Measurements from ENCODE around the gene MTX1. TPM values are rescaled to one million over a fixed set of nuclear protein-coding genes. Genes with fewer than 3 reads are reported as not detected.

MTX1 gene
- total and polyA plus RNA-seq, 9 of the 15 experiments (the other 6 are each of a cell fraction or from before 2014, with no cell fraction given) = 29.1 to 98.4 (median 66.9) TPM

- TF ChIP-seq, protein P1, sequence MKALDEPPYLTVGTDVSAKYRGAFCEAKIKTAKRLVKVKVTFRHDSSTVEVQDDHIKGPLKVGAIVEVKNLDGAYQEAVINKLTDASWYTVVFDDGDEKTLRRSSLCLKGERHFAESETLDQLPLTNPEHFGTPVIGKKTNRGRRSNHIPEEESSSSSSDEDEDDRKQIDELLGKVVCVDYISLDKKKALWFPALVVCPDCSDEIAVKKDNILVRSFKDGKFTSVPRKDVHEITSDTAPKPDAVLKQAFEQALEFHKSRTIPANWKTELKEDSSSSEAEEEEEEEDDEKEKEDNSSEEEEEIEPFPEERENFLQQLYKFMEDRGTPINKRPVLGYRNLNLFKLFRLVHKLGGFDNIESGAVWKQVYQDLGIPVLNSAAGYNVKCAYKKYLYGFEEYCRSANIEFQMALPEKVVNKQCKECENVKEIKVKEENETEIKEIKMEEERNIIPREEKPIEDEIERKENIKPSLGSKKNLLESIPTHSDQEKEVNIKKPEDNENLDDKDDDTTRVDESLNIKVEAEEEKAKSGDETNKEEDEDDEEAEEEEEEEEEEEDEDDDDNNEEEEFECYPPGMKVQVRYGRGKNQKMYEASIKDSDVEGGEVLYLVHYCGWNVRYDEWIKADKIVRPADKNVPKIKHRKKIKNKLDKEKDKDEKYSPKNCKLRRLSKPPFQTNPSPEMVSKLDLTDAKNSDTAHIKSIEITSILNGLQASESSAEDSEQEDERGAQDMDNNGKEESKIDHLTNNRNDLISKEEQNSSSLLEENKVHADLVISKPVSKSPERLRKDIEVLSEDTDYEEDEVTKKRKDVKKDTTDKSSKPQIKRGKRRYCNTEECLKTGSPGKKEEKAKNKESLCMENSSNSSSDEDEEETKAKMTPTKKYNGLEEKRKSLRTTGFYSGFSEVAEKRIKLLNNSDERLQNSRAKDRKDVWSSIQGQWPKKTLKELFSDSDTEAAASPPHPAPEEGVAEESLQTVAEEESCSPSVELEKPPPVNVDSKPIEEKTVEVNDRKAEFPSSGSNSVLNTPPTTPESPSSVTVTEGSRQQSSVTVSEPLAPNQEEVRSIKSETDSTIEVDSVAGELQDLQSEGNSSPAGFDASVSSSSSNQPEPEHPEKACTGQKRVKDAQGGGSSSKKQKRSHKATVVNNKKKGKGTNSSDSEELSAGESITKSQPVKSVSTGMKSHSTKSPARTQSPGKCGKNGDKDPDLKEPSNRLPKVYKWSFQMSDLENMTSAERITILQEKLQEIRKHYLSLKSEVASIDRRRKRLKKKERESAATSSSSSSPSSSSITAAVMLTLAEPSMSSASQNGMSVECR (CRISPR knock-in tag; IDR thresholded peaks at IDR 0.05) = 0 out of 2 replicates have a peak, but pooled peaks have one; percentile 0
- TF ChIP-seq ZNF444 (CRISPR knock-in tag; IDR thresholded peaks at IDR 0.05) (no peak), PTTG1 (tag; IDR thresholded peaks at IDR 0.05; ENCODE audit: low read depth) (0 out of 2 replicates have a peak, but pooled peaks have one; percentile 26), MCM7 (IDR thresholded peaks at IDR 0.05) (no peak), ZNF584 (CRISPR knock-in tag; IDR thresholded peaks at IDR 0.05; ENCODE audit: low read depth) (no peak; the same call in 1 of the 2 replicates), PHB2 (IDR thresholded peaks at IDR 0.05; ENCODE audit: low read depth) (no peak), MAZ (CRISPR knock-in tag; conservative IDR thresholded peaks at IDR 0.05 in 1 of 2, IDR thresholded peaks at IDR 0.05 in 1 of 2) (no peak), ELF1 (tag; IDR thresholded peaks at IDR 0.05) (peak; percentile 74), SPI1 (IDR thresholded peaks at IDR 0.05; ENCODE audit: borderline replicate concordance, low read depth, low read length) (0 out of 2 replicates have a peak, but pooled peaks have one; percentile 11), ZNF395 (CRISPR knock-in tag; IDR thresholded peaks at IDR 0.05) (peak; percentile 69), DIDO1 (tag; IDR thresholded peaks at IDR 0.05; ENCODE audit: low read depth) (peak; percentile 83; the same call in 1 of the 2 replicates), GTF2A2 (tag; IDR thresholded peaks at IDR 0.05) (no peak), SETDB1 (IDR thresholded peaks at IDR 0.05; ENCODE audit: low read length) (no peak), BACH1 (tag; IDR thresholded peaks at IDR 0.05) (peak; percentile 16; the same call in 1 of the 2 replicates), NCOR1 (IDR thresholded peaks at IDR 0.05) (no peak), ATF1 (CRISPR knock-in tag; IDR thresholded peaks at IDR 0.05) (no peak), ATF1 (tag; IDR thresholded peaks at IDR 0.05) (0 out of 2 replicates have a peak, but pooled peaks have one; percentile 28), ZNF354B (CRISPR knock-in tag; IDR thresholded peaks at IDR 0.05) (no peak), FOXJ3 (CRISPR knock-in tag; IDR thresholded peaks at IDR 0.05) (no peak)
- TF ChIP-seq, protein P2, sequence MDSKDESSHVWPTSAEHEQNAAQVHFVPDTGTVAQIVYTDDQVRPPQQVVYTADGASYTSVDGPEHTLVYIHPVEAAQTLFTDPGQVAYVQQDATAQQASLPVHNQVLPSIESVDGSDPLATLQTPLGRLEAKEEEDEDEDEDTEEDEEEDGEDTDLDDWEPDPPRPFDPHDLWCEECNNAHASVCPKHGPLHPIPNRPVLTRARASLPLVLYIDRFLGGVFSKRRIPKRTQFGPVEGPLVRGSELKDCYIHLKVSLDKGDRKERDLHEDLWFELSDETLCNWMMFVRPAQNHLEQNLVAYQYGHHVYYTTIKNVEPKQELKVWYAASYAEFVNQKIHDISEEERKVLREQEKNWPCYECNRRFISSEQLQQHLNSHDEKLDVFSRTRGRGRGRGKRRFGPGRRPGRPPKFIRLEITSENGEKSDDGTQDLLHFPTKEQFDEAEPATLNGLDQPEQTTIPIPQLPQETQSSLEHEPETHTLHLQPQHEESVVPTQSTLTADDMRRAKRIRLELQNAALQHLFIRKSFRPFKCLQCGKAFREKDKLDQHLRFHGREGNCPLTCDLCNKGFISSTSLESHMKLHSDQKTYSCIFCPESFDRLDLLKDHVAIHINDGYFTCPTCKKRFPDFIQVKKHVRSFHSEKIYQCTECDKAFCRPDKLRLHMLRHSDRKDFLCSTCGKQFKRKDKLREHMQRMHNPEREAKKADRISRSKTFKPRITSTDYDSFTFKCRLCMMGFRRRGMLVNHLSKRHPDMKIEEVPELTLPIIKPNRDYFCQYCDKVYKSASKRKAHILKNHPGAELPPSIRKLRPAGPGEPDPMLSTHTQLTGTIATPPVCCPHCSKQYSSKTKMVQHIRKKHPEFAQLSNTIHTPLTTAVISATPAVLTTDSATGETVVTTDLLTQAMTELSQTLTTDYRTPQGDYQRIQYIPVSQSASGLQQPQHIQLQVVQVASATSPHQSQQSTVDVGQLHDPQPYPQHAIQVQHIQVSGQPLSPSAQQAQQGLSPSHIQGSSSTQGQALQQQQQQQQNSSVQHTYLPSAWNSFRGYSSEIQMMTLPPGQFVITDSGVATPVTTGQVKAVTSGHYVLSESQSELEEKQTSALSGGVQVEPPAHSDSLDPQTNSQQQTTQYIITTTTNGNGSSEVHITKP (IDR thresholded peaks at IDR 0.05; ENCODE audit: partially characterized antibody) = peak; percentile 93
Measured at GRCh38 chr1:155218854-155219591, 10.5 kb downstream of the MTX1 start (continued).

Data from K562 (cell line).